ENCODE data around the gene MRPS2. TPM values are rescaled to one million over a fixed set of nuclear protein-coding genes. Genes with fewer than 3 reads are reported as not detected.
A peak's percentile ranks its signal among the peaks of the same experiment; 100 is the strongest.

MRPS2 gene
- total RNA-seq, 1 donor from 2014 or later = 57.3 TPM

- intact Hi-C loops (cut with DNase I) = no loop called here
- Histone ChIP-seq H3K4me1 (peaks cover 9 to 14% of the 10 kb centered on the region in 2 donors), H3K27ac (no peak overlapping the region), H3K4me3 (no peak overlapping the region), H3K9me3 (no peaks in the 10 kb centered on the region), H3K27me3 (no peaks in the 10 kb centered on the region), H3K36me3 (peaks cover 26 to 31% of the 10 kb centered on the region in 2 donors)
- DNase-seq (ENCODE audit: low spot score in 2 of 2) = peak in 1 of 2 donors; percentile 5
- TF ChIP-seq CTCF (IDR thresholded peaks at IDR 0.05) = peak; percentile 14 to 65 (median 62)
Measured at GRCh38 chr9:135504262-135505243, 4.1 kb downstream of the MRPS2 start.

- no peaks in the 10 kb centered on the region for H3K9me3 ChIP-seq
- intact Hi-C loops (cut with DNase I) = no loop called here
- peaks cover 8 to 14% of the 10 kb centered on the region in 2 donors for H3K4me1 ChIP-seq
- DNase-seq (ENCODE audit: low spot score in 2 of 2) = peak in 1 of 2 donors; percentile 6
- TF ChIP-seq CTCF (IDR thresholded peaks at IDR 0.05) = no peak
- H3K27me3 ChIP-seq = no peaks in the 10 kb centered on the region
- H3K4me3 ChIP-seq = no peak overlapping the region
- H3K27ac ChIP-seq = no peak overlapping the region
- peaks cover 26 to 31% of the 10 kb centered on the region in 2 donors for H3K36me3 ChIP-seq
Measured at GRCh38 chr9:135505406-135506187, 5.1 kb downstream of the MRPS2 start.

- Histone ChIP-seq H3K36me3 (peaks cover 26 to 31% of the 10 kb centered on the region in 2 donors), H3K27me3 (no peaks in the 10 kb centered on the region), H3K4me1 (peaks cover 6 to 10% of the 10 kb centered on the region in 2 donors), H3K4me3 (no peak overlapping the region), H3K27ac (no peak overlapping the region), H3K9me3 (no peaks in the 10 kb centered on the region)
- TF ChIP-seq CTCF (IDR thresholded peaks at IDR 0.05) = no peak
- peak in 1 of 2 donors; percentile 7 for DNase-seq (ENCODE audit: low spot score in 2 of 2)
- intact Hi-C loops (cut with DNase I) = no loop called here
Measured at GRCh38 chr9:135506327-135507103, 6.0 kb downstream of the MRPS2 start.

DNA sequence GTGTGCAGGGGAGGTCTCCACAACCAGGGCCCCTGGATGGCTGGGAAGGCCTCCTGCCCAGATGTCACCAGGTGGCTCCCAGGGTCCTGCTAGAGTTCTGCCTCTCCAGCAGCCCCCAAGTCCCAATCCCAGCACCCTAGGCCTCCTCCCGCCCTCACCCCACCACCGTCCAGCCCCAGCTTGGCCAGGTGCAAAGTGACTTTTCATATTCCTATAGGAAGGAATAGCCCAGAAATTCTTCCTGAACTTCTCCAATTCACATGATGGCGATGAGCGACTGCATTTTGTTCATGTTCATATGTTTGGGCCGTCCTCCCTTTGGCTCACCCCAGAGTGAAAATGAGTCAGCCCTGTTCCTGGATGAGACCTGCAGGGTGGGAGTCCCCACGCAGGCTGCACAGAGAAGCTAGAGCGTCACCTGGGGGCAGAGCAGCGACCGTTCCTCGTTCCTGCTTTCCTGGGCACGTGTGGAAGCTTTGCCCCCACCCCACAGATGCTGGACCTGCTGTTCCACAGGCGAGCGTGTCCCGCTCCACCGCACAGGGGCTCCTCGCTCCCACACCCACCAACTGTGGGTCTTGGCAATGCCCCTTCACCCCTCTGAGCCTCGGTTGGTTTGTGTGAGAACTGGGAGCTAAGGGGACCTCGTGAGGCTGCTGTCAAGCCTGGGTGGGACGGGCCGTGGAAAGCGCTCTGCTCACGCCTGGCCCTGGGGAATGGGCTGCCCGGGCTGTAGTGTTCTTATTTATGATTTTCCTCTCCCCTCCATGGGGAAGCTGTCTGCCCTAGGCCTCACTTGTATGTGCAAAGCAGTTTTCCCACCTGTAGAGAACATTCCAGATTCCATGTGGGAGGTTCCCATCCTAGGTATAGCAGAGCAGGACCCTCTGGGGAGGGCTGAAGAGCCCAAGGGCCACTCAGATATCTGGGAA, 6.9 kb downstream of the MRPS2 start:
- H3K27me3 ChIP-seq = no peaks in the 10 kb centered on the region
- H3K27ac ChIP-seq = no peak overlapping the region
- no peak for TF ChIP-seq CTCF (IDR thresholded peaks at IDR 0.05)
- H3K4me3 ChIP-seq = no peak overlapping the region
- peaks cover 0 to 1% of the 10 kb centered on the region in 2 donors for H3K4me1 ChIP-seq
- no peaks in the 10 kb centered on the region for H3K9me3 ChIP-seq
- peaks cover 26 to 27% of the 10 kb centered on the region in 2 donors for H3K36me3 ChIP-seq
- intact Hi-C loops (cut with DNase I) = no loop called here
- peak in 1 of 2 donors; percentile 2 for DNase-seq (ENCODE audit: low spot score in 2 of 2)

All from ascending aorta (tissue), 2 donors.